Glomerular endothelial cell (primary cell): ENCODE measurements around the gene KIAA0586. TPM values are rescaled to one million over a fixed set of nuclear protein-coding genes. Genes with fewer than 3 reads are reported as not detected.
A peak's percentile ranks its signal among the peaks of the same experiment; 100 is the strongest.
"Not testable (repeated sequence)": the region's sequence is repeated elsewhere in the genome, so short reads cannot be mapped to it uniquely, and the experiment has no call there.

Experiments used
- DNase-seq: peaks from one replicate; pipeline ENCODE4 v3.0.0-alpha.2; 2011; ENCODE audit warnings: low read depth, low spot score; ENCODE audit errors: extremely low read depth
- total RNA-seq: library from RNA; depleted of rRNA; stranded (reverse); fragments of >200 nt; gene quantifications from 2 replicates; pipeline ENCODE4 v1.2.3, GENCODE V29; 2015

KIAA0586 gene
- total RNA-seq, 1 donor from 2014 or later, result 20.2 TPM

GRCh38 chr14:58463147-58463546 lies 35.6 kb downstream of the KIAA0586 start:
- no peak for DNase-seq

- no peak for DNase-seq
These were observed 37.1 kb downstream of the KIAA0586 start for GRCh38 chr14:58464652-58465051.

GRCh38 chr14:58465421-58465820 lies 37.9 kb downstream of the KIAA0586 start:
- DNase-seq, result no peak

- no peak for DNase-seq
These were observed 38.9 kb downstream of the KIAA0586 start for GRCh38 chr14:58466459-58466858.

- no peak for DNase-seq
These were observed 40.1 kb downstream of the KIAA0586 start for GRCh38 chr14:58467575-58467974.

- no peak for DNase-seq
These were observed 41.8 kb downstream of the KIAA0586 start for GRCh38 chr14:58469309-58469708.

- DNase-seq, result no peak
These were observed 48.8 kb downstream of the KIAA0586 start for GRCh38 chr14:58476320-58476719.

GRCh38 chr14:58477653-58478052 lies 50.1 kb downstream of the KIAA0586 start:
- DNase-seq, result no peak

GRCh38 chr14:58478329-58478728 lies 50.8 kb downstream of the KIAA0586 start:
- not testable (repeated sequence) for DNase-seq

- DNase-seq, result no peak
These were observed 52.5 kb downstream of the KIAA0586 start for GRCh38 chr14:58479975-58480374.

GRCh38 chr14:58484176-58484575 lies 56.7 kb downstream of the KIAA0586 start:
- DNase-seq, result no peak

- DNase-seq, result peak; percentile 25
These were observed 61.0 kb downstream of the KIAA0586 start for GRCh38 chr14:58488550-58488949.

GRCh38 chr14:58491593-58491992 lies 64.1 kb downstream of the KIAA0586 start:
- DNase-seq, result no peak

- no peak for DNase-seq
These were observed 64.5 kb downstream of the KIAA0586 start for GRCh38 chr14:58492044-58492443.

GRCh38 chr14:58501214-58501816 lies 73.8 kb downstream of the KIAA0586 start:
- DNase-seq, result peak; percentile 42

- no peak for DNase-seq
These were observed 85.8 kb downstream of the KIAA0586 start for GRCh38 chr14:58513272-58513671.

GRCh38 chr14:58517592-58517991 lies 90.1 kb downstream of the KIAA0586 start:
- no peak for DNase-seq

GRCh38 chr14:58525691-58526090 lies 98.2 kb downstream of the KIAA0586 start:
- DNase-seq, result not testable (repeated sequence)

GRCh38 chr14:58533446-58533845 lies 105.9 kb downstream of the KIAA0586 start:
- DNase-seq, result no peak

- no peak for DNase-seq
These were observed 107.5 kb downstream of the KIAA0586 start for GRCh38 chr14:58535044-58535443.

GRCh38 chr14:58537004-58537403 lies 109.5 kb downstream of the KIAA0586 start:
- DNase-seq, result no peak

GRCh38 chr14:58540749-58541632 lies 113.5 kb downstream of the KIAA0586 start:
- DNase-seq, result no peak
